Activated naive CD8-positive, alpha-beta T cell treated with anti-CD3 and anti-CD28 coated beads, Interleukin-2, amount 50 U/mL, for 24 hours (primary cell): ENCODE data around the gene SPDYE3.

Experiments
- ATAC-seq: fragments of 150-1000 bp; cut with Tn5 transposase; one replicate; pipeline ENCODE4 v1.10.0; 2021
- DNase-seq: peaks from one replicate; pipeline ENCODE4 v3.0.0; 2021
- H3K27ac Mint-ChIP-seq: one replicate; pipeline ENCODE4 v1.8.0; 2021; ENCODE audit warnings: mild to moderate bottlenecking, mixed read lengths
- H3K27me3 Mint-ChIP-seq: one replicate; pipeline ENCODE4 v1.8.0; 2021; ENCODE audit warnings: mixed read lengths
- H3K36me3 Mint-ChIP-seq: one replicate; pipeline ENCODE4 v1.8.0; 2021; ENCODE audit warnings: low read depth, mixed read lengths
- H3K4me1 Mint-ChIP-seq: one replicate; pipeline ENCODE4 v1.8.0; 2021; ENCODE audit warnings: mixed read lengths
- H3K4me3 Mint-ChIP-seq: one replicate; pipeline ENCODE4 v1.8.0; 2021; ENCODE audit warnings: mild to moderate bottlenecking, moderate library complexity, mixed read lengths
- H3K9me3 Mint-ChIP-seq: one replicate; pipeline ENCODE4 v1.8.0; 2021; ENCODE audit warnings: mixed read lengths

SPDYE3 gene

DNA sequence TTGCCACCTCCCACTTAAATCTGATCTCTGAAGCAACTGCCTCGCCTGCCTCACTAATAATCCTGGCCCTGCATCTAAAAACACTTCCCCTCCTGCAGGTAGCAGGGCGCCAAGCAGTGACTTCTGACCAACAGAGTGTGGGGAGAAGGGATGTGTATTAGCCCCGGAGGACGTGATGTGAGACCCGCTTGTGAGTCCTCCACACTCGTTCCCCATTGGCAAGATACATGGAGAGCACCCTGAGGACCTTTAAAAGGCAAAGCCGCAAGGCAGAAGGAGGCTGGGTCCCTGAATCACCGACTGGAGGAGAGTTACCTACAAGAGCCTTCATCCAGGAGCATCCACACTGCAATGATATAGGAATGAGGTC lies 59.7 kb downstream of the SPDYE3 start:
- ATAC-seq (no peak), DNase-seq (no peak)
- Mint-ChIP-seq H3K27me3 (no peaks in the 10 kb centered on the region), H3K4me3 (no peak overlapping the region), H3K27ac (peak overlapping the region; percentile 64), H3K36me3 (peaks cover 43% of the 10 kb centered on the region), H3K4me1 (peaks cover 67% of the 10 kb centered on the region), H3K9me3 (peaks cover 4% of the 10 kb centered on the region)

GRCh38 chr7:100367676-100368613 lies 60.4 kb downstream of the SPDYE3 start:
- ATAC-seq (no peak), DNase-seq (no peak)
- H3K9me3 Mint-ChIP-seq = peaks cover 4% of the 10 kb centered on the region
- peaks cover 37% of the 10 kb centered on the region for H3K36me3 Mint-ChIP-seq
- H3K27ac Mint-ChIP-seq = no peak overlapping the region
- no peaks in the 10 kb centered on the region for H3K27me3 Mint-ChIP-seq
- no peak overlapping the region for H3K4me3 Mint-ChIP-seq
- peaks cover 73% of the 10 kb centered on the region for H3K4me1 Mint-ChIP-seq

DNA sequence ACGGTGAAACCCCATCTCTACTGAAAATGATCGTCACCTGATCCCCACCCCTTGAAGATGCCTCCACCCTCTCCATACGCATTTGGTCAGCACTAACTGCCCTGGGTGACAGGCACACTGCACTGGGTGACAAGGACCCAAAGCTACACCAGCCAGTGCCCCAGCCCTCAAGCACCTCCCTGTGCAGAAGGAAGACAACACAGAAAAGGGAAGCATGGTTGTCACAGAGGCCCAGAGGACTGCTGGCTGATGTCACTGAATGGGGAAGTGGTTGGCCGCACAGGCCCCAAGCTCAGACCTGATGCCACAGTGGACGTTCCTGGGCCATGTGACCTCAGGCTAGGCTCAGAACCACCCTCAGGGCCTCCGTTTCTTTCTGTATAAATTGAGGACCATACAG lies 61.6 kb downstream of the SPDYE3 start:
- DNase-seq = no peak
- Mint-ChIP-seq H3K4me3 (no peak overlapping the region), H3K4me1 (peaks cover 67% of the 10 kb centered on the region), H3K9me3 (no peaks in the 10 kb centered on the region), H3K36me3 (peaks cover 25% of the 10 kb centered on the region), H3K27ac (peak overlapping the region; percentile 76), H3K27me3 (no peaks in the 10 kb centered on the region)
- peak; percentile 18 for ATAC-seq

DNA sequence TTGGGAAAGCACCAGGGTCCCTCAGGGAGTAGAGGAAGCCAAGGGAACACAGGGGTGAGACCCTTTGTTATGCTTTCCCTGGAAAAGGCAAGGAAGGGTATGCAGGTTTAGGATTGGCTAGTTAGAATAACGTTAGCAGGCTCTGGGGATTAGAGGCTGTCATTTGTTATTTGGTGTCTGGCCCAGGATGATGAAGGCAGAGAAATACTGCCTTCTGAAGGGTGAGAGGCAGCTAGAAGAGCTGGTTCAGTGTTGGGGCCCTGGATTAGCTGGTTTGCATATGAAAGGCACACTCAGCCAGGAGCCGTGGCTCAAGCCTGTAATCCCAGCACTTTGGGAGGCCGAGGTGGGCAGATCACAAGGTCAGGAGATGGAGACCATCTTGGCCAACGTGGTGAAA lies 62.8 kb downstream of the SPDYE3 start:
- no peak overlapping the region for H3K27ac Mint-ChIP-seq
- H3K4me1 Mint-ChIP-seq = peaks cover 66% of the 10 kb centered on the region
- no peak for DNase-seq
- no peaks in the 10 kb centered on the region for H3K27me3 Mint-ChIP-seq
- H3K36me3 Mint-ChIP-seq = peaks cover 16% of the 10 kb centered on the region
- no peak for ATAC-seq
- no peaks in the 10 kb centered on the region for H3K9me3 Mint-ChIP-seq
- no peak overlapping the region for H3K4me3 Mint-ChIP-seq

DNA sequence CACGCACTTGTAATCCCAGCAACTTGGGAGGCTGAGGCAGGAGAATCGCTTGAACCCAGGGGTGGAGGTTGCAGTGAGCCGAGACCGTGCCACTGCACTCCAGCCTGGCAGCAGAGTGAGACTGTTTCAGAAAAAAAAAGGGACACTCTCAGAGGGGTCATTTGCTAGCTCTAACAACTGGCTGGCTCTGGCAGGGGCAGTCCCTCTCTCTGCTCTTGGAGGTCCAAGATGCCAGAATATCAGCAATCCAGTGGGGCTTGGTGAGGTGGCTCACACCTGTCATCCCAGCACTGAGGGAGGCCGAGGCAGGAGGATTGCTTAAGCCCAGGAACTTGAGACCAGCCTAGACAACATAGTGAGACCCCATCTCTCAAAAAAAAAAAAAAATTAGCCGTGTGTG lies 63.2 kb downstream of the SPDYE3 start:
- H3K4me1 Mint-ChIP-seq = peaks cover 64% of the 10 kb centered on the region
- no peak for ATAC-seq
- no peaks in the 10 kb centered on the region for H3K27me3 Mint-ChIP-seq
- H3K27ac Mint-ChIP-seq = peak overlapping the region; percentile 14
- DNase-seq = no peak
- H3K9me3 Mint-ChIP-seq = no peaks in the 10 kb centered on the region
- no peak overlapping the region for H3K4me3 Mint-ChIP-seq
- H3K36me3 Mint-ChIP-seq = peaks cover 15% of the 10 kb centered on the region

GRCh38 chr7:100371561-100372171 lies 64.2 kb downstream of the SPDYE3 start:
- Mint-ChIP-seq H3K27ac (peak overlapping the region; percentile 89), H3K9me3 (no peaks in the 10 kb centered on the region), H3K4me1 (peaks cover 55% of the 10 kb centered on the region), H3K4me3 (no peak overlapping the region), H3K36me3 (peaks cover 10% of the 10 kb centered on the region), H3K27me3 (no peaks in the 10 kb centered on the region)
- ATAC-seq (no peak), DNase-seq (no peak)
